Activated CD4-positive, alpha-beta T cell treated with anti-CD3 and anti-CD28 coated beads for 24 hours (primary cell): Measurements from ENCODE around the gene ADI1.
"Not testable (repeated sequence)": the region's sequence is repeated elsewhere in the genome, so short reads cannot be mapped to it uniquely, and the experiment has no call there.

Experiments
- DNase-seq, 2 donors: peaks; one replicate each; pipeline ENCODE4 v3.0.0-alpha.2; 2020; ENCODE audit warnings: low read depth in 2 of 2

The ADI1 gene

GRCh38 chr2:3448441-3448911, 70.9 kb downstream of the ADI1 start:
- DNase-seq: not testable (repeated sequence)

- DNase-seq: no peak
Observed at GRCh38 chr2:3447789-3448317, 71.5 kb downstream of the ADI1 start.
